HepG2 (cell line): ENCODE data around the gene HPRT1.

Experiments
- PHF21A ChIP-seq: sonication (generic); formaldehyde crosslinking; IDR thresholded peaks from 2 replicates; pipeline ENCODE4 v1.5.0; 2020; ENCODE audit warnings: mild to moderate bottlenecking, missing genetic modification reagents
- REPIN1 ChIP-seq: sonication (generic); formaldehyde crosslinking; IDR thresholded peaks from 2 replicates; pipeline ENCODE4 v1.8.0; 2022; ENCODE audit warnings: missing genetic modification reagents, low read depth, mild to moderate bottlenecking, borderline replicate concordance
- RFX5 ChIP-seq: IDR thresholded peaks from 2 replicates; pipeline ENCODE4 v1.6.1; 2011; ENCODE audit warnings: low read depth, low read length, improper control_type of control experiment
- RXRA ChIP-seq: sonication (generic); formaldehyde crosslinking; IDR thresholded peaks from 2 replicates; pipeline ENCODE4 v1.5.1; 2020; ENCODE audit warnings: missing genetic modification reagents
- ZBTB7A ChIP-seq: sonication (generic); formaldehyde crosslinking; IDR thresholded peaks from 2 replicates; pipeline ENCODE4 v1.8.0; 2022; ENCODE audit warnings: mild to moderate bottlenecking, missing genetic modification reagents
- ZNF256 ChIP-seq: sonication (generic); formaldehyde crosslinking; conservative IDR thresholded peaks from 2 replicates; pipeline ENCODE4 v1.4.0; 2020; ENCODE audit warnings: missing genetic modification reagents
- ZNF333 ChIP-seq: sonication (generic); formaldehyde crosslinking; IDR thresholded peaks from 2 replicates; pipeline ENCODE4 v1.4.0; 2020; ENCODE audit warnings: mild to moderate bottlenecking, missing genetic modification reagents, borderline replicate concordance
- ZNF367 ChIP-seq: sonication (generic); formaldehyde crosslinking; IDR thresholded peaks from 2 replicates; pipeline ENCODE4 v1.4.0; 2020; ENCODE audit warnings: missing genetic modification reagents, borderline replicate concordance
- ZNF530 ChIP-seq: sonication (generic); formaldehyde crosslinking; IDR thresholded peaks from 2 replicates; pipeline ENCODE4 v1.5.0; 2020; ENCODE audit warnings: low read depth, mild to moderate bottlenecking, missing genetic modification reagents
- TF ChIP-seq, protein P1 (sequence below): sonication (generic); formaldehyde crosslinking; IDR thresholded peaks from 2 replicates; pipeline ENCODE4 v1.5.0; 2020; ENCODE audit warnings: mild to moderate bottlenecking, missing genetic modification reagents, moderate library complexity
- TF ChIP-seq, protein P2 (sequence below): sonication (generic); formaldehyde crosslinking; IDR thresholded peaks from 2 replicates; pipeline ENCODE4 v1.4.0; 2020; ENCODE audit warnings: missing genetic modification reagents

DNA sequence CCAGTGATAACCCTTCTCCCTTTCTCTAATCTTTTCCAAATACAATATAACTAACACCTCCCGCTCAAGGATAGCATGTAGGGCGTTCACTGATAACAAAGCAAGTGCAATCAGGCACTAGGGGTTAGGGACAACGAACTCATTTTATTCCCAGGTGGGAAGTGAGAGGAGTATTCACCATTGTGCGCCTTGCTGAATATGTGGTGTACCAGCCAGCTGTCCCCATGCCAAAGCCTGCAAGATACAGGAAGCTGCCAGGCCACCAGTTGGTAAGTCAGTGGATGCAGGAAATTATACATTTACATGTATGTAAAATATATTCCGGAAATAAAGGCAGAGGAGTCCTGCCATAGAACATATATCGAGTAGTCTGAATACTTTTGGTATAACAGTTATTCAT lies 6.3 kb upstream of the HPRT1 start:
- TF ChIP-seq, protein P1, sequence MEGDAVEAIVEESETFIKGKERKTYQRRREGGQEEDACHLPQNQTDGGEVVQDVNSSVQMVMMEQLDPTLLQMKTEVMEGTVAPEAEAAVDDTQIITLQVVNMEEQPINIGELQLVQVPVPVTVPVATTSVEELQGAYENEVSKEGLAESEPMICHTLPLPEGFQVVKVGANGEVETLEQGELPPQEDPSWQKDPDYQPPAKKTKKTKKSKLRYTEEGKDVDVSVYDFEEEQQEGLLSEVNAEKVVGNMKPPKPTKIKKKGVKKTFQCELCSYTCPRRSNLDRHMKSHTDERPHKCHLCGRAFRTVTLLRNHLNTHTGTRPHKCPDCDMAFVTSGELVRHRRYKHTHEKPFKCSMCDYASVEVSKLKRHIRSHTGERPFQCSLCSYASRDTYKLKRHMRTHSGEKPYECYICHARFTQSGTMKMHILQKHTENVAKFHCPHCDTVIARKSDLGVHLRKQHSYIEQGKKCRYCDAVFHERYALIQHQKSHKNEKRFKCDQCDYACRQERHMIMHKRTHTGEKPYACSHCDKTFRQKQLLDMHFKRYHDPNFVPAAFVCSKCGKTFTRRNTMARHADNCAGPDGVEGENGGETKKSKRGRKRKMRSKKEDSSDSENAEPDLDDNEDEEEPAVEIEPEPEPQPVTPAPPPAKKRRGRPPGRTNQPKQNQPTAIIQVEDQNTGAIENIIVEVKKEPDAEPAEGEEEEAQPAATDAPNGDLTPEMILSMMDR (CRISPR knock-in tag), result no peak
- TF ChIP-seq ZBTB7A (CRISPR knock-in tag) (no peak), ZNF367 (CRISPR knock-in tag) (no peak), ZNF530 (CRISPR knock-in tag) (no peak), ZNF256 (CRISPR knock-in tag) (no peak), REPIN1 (CRISPR knock-in tag) (no peak), ZNF333 (CRISPR knock-in tag) (no peak), RFX5 (no peak), RXRA (no peak), PHF21A (CRISPR knock-in tag) (no peak)
- TF ChIP-seq, protein P2, sequence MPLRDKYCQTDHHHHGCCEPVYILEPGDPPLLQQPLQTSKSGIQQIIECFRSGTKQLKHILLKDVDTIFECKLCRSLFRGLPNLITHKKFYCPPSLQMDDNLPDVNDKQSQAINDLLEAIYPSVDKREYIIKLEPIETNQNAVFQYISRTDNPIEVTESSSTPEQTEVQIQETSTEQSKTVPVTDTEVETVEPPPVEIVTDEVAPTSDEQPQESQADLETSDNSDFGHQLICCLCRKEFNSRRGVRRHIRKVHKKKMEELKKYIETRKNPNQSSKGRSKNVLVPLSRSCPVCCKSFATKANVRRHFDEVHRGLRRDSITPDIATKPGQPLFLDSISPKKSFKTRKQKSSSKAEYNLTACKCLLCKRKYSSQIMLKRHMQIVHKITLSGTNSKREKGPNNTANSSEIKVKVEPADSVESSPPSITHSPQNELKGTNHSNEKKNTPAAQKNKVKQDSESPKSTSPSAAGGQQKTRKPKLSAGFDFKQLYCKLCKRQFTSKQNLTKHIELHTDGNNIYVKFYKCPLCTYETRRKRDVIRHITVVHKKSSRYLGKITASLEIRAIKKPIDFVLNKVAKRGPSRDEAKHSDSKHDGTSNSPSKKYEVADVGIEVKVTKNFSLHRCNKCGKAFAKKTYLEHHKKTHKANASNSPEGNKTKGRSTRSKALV (CRISPR knock-in tag), result no peak
